ENCODE measurements around the gene ANKS1A.

The ANKS1A gene

DNA sequence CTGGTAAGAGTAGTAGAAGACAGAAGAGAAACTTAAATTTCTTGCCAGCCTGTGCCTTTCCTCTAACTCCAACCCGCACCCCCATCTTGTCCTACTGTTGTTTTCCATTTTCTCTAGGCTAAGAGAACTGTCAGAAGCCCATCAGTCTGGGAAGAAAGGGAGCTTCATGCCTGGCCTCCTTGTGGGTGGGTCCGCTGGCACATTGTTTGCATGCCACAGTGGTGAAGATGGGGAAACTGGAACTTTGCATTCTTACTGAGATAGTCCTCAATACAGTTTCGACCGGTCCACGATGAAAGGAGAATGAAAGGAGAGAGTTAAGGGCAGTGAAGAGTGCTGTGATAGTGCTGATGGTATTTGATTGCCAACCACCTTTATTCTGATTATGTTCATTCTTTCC is 149.0 kb downstream of the ANKS1A start:
- no peak for DNase-seq (ENCODE audit: low read depth in 2 of 2)

DNA sequence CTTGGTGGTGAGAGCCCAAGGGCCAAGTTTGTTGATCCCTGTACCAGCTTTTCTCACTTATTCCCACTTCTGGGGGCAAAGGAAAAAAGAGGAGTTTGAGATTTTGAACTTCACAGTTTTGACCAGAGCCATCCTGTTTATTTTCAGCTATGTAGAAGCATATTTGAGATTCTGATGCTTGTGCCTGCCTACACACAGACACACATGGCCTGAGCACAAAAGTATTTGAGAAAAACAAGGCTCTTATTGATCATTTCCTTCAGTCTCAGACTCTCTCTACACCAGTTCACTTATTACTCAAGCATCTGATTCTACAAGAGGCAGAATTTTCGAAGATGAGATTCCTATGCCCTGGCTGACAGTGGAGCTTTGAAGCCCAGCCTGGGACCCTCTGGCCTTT is 151.3 kb downstream of the ANKS1A start:
- no peak for DNase-seq (ENCODE audit: low read depth in 2 of 2)

DNA sequence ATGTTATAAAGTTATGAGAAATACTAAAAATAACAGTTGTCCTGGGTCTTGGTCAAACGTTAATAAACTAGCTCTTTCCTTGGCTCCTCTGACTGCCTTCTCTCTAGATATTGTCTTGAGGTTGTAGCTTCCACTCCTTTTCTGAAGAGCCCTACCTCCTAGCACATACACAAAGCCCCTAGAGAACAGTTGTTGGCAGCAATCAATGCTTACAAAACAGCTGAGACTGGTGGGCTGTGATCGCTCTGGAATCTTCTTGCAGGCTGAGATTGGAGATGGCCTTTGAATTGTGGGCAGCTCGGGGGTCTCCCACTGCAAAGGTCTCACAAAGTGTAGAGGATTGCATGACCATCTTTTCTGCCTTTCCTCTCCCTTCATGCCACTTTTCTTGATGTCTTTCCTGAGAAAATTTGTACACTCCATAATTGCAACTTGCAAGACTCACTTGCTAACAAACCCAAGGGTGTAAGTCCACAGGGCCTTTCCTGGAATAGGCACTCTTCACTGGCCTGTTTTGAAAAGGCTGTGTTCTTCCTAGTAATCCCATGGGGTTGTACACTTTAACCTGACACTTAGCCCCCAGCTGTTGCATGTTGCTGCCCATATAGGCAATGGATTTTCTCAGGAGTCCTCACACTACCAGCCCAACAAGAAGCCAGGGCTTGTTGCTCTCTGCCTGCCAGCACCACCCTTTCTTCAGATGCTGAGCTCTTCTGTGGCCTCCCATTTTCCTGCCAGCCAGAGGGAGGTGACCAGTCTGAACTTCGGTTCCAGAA is 152.2 kb downstream of the ANKS1A start:
- DNase-seq (ENCODE audit: low read depth in 2 of 2): no peak

- DNase-seq (ENCODE audit: low read depth in 2 of 2): no peak
Observed at GRCh38 chr6:35042031-35042815, 153.2 kb downstream of the ANKS1A start.

- no peak for DNase-seq (ENCODE audit: low read depth in 2 of 2)
Observed at GRCh38 chr6:35043381-35044130, 154.5 kb downstream of the ANKS1A start.

- no peak for DNase-seq (ENCODE audit: low read depth in 2 of 2)
Observed at GRCh38 chr6:35044145-35044745, 155.2 kb downstream of the ANKS1A start.

DNA sequence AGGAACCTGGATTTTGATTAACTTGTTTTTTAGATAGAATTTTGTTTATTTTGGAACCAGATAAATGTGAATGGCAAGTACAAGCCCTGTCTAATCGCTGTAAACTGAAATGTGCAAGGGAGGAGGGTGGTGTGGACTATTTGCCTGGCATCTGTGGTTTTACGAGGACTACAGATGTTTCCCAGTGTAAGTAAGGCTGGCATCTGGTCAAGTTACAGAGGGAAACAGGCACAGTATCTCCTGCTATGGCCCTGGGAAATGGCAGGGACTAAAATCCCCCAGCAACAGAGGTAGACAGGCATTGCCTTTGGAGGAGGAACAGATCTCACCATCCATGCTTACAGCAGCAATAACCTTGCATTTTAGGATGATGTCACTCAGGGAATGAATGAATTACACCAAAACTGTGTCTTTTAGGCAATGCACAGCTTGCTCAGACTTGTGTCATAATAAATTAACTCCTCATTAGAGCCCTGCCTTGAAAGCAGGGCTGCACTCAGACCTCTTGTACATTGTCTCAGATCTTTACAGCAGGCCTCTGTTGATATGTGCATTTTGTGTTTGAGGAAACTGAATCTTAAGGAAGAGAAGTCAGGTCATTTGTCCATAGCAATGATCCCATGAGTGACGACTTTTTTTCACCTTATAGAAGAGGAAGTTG is 155.8 kb downstream of the ANKS1A start:
- DNase-seq (ENCODE audit: low read depth in 2 of 2): no peak

DNA sequence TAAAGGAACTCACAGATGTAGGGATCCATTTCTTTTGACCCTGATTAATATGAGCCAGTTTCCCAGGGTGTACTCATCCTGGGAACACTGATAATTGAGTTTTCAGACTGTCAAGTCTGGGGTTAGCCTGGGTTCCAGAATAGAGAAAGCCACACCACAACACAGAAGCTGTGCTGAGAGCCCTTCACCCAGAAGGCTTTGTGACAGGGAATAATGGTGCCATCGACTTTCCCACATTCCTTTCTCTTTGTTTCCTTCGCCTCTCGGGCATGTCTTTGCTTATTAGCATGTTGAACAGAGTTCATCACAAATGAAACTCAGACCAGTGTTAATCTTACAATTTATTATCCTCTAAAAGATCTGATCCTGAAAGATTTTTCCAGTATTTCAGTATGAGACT is 157.0 kb downstream of the ANKS1A start:
- DNase-seq (ENCODE audit: low read depth in 2 of 2): no peak

DNA sequence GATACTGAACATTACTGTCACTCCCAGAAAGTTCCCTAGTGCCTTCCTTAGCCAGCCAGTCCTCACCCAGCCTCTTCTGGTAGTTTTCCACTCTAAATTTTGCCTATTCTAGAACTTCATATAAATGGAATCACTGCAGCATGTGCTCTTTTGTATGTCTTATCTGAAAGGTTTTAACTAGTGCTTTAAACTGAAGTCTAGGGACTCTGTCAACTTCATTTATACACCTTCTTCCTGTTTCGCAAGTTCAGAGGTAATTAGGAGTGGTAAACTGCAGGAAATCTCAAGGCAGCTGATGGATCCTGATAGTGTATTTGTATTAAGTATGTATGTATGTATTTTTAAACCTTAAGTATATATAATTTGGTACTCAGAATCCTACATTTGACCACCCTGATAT is 157.8 kb downstream of the ANKS1A start:
- no peak for DNase-seq (ENCODE audit: low read depth in 2 of 2)

- DNase-seq (ENCODE audit: low read depth in 2 of 2): no peak
Observed at GRCh38 chr6:35047265-35048011, 158.4 kb downstream of the ANKS1A start.

GRCh38 chr6:35048031-35048613 is 159.1 kb downstream of the ANKS1A start:
- DNase-seq (ENCODE audit: low read depth in 2 of 2): no peak

DNA sequence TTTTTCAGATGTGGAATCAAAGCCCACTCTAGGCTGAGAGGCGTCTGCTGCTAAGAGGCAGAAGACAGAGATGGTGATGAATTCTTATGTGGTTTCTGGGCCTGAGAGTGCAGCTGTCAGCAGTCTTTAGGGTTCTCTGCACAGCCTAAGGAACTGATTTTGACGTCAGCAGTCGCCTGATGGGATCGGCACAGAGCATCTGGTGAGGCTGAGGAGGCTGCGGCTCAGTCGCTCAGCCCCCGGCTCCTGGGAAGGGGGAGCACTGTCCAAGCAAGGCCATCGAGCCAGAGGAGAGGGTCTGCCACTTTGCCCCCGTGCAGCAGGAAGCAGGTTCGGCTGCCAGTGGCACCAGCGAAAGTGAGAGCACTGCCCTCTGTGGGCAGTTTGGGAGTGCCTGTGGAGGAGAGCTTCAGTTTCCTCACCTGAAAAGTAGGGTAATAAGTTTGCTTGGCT is 159.6 kb downstream of the ANKS1A start:
- DNase-seq (ENCODE audit: low read depth in 2 of 2): no peak

DNA sequence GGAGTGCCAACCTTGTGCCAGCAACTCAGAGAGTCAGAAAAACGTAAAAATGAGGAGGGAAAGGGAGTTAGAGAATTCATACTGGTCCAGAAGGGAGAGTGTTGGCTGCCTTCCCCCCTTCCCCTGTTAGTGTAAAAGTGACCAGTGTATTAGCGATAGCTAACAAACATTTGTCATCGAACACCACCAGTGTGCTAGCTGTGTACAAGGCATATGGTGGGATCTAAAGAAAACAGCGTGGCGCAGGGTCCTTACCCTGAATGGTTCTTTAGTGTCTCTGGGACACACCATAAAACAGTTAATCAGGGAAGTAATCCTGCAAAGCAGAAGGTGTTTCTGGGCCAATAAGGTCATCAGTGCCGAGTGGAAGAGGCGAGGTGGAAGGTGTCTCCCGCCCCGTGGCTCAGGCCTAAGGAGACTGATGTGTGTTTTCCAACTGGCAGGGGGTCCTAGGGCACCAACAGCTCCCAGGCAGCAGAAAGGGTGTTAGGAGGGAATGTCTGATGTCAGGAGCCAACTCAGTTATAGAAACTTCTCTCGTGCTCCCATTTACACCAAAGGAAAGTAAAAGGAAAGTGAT is 160.2 kb downstream of the ANKS1A start:
- DNase-seq (ENCODE audit: low read depth in 2 of 2): no peak

DNA sequence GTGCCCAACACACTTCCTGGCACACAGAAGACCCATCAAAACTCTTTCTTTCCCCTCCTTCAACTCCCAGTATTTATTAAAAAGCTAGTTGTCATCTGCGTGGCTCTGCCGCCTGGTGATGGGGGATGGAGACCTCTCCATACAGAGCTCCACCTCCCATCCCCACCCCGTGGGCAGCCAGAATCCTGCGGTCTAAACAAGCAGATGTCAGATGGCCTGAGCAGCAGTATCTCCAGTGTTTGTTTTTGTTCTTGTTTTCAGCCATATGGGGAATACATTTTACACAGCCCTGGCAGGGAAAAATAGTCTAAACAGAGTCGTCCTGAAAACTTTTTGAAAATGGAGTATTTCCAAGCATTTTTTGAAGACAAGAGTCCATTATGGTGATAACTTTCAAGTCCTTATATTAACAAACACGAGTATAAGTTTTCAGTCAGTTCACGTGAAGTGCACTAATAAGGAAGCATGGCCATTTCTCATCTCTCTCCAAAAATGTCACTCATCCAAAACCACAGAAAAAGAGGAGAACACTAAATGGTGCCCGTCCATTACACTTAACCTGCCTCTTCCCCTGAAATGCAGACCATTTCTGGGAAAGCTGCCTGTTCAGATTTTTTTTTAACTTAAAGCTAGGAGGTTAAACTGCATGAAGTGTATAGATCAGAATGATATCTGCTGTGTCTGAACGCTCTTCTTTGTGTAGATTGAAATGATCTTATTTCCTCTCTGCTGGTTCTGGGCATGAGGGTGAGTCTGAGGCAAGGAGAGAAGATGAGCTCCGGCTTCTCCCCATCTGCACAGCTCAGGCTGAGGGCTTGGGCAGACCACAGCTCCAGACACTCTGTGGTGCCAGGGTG is 161.1 kb downstream of the ANKS1A start:
- no peak for DNase-seq (ENCODE audit: low read depth in 2 of 2)

- DNase-seq (ENCODE audit: low read depth in 2 of 2): no peak
Observed at GRCh38 chr6:35050757-35051330, 161.8 kb downstream of the ANKS1A start.

DNA sequence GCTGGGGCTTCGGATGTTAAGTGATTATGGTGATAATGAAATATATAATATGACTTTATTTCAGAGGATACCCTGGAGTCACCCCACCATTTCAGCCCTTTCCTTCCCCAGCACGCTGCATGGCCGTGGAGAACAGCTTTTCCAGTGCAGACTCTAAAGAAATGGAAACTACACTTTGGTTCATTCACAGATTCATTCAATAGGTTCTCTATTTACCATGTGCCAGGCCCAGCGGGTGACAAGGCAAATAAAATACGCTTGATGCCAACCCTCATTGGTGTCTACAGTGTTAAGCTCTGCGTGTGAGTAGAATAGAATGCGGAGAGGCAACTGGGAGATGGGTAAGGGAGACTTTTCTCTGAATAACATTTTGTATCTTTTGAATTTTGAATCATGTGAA is 162.3 kb downstream of the ANKS1A start:
- DNase-seq (ENCODE audit: low read depth in 2 of 2): no peak

DNA sequence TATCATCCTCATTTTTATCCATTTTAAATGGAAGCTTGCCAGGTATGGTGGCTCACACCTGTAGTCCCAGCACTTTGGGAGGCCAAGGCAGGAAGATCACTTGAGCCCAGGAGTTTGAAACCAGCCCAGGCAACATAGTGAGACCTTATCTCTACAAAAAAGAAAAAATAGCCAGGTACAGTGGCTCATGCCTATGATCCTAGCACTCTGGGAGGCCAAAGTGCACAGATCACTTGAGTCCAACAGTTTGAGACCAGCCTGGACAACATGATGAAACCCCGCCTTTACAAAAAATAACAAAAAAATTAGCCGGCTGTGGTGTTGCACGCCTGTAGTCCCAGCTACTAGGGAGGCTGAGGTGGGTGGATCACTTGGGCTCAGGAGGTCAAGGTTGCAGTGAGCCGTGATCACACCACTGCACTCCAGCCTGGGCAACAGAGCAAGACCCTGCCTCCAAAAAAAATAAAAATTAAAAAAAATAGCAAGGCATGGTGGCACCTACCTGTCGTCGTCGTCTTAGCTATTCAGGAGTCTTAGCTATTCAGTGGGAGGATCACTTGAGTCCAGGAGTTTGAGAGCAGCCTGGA is 163.0 kb downstream of the ANKS1A start:
- no peak for DNase-seq (ENCODE audit: low read depth in 2 of 2)

Measured in stimulated activated CD4-positive, alpha-beta T cell treated with anti-CD3 and anti-CD28 coated beads, Interleukin-1b, Interleukin-23, amount 100 ng/mL, for 4 hours (primary cell).